Endothelial cell of umbilical vein (primary cell): ENCODE measurements around the gene HTR3C. TPM values are rescaled to one million over a fixed set of nuclear protein-coding genes. Genes with fewer than 3 reads are reported as not detected.

Experiments
- BruUV-seq: library from RNA; stranded (reverse); fragments of 400-500 nt; replicated peaks from 2 replicates; lab custom pipeline; 2021; lab: Mats Ljungman, UMichigan
- CTCF ChIA-PET: fragments of 300-600, 350-600 bp; sonication (Branson Sonifier 250); formaldehyde crosslinking; loops from one replicate; lab custom pipeline; 2021; ENCODE audit warnings: antibody characterized with exemption, inconsistent platforms; lab: Charles Lee
- POLR2A ChIA-PET: fragments of 300-600, 350-600 bp; sonication (Branson Sonifier 250); formaldehyde crosslinking; loops from one replicate; lab custom pipeline; 2021; ENCODE audit warnings: antibody characterized with exemption, inconsistent platforms; lab: Charles Lee
- DNase-seq: peaks from one replicate; pipeline ENCODE4 v3.0.0-alpha.2; 2011; ENCODE audit warnings: low read depth, low spot score
- FAIRE-seq: peaks from 2 replicates; lab custom pipeline; 2011; peaks lifted over from hg19 to GRCh38; lab: Jason Lieb, UNC
- H2AFZ ChIP-seq: 2 replicates; pipeline ENCODE4 v1.6.0; 2012; ENCODE audit warnings: low read depth, low read length, control low read depth, inconsistent platforms
- H3K27ac ChIP-seq: 2 replicates; pipeline ENCODE4 v1.5.1; 2011; ENCODE audit warnings: low read depth, mild to moderate bottlenecking, control low read depth, low read length, moderate library complexity; ENCODE audit not compliant: insufficient read depth
- H3K27me3 ChIP-seq, 2 experiments: 2 replicates each; pipeline versions ENCODE4 v1.6.0 to v1.6.1; 2011; ENCODE audit warnings: low read length in 2 of 2, mixed read lengths in 1 of 2; ENCODE audit not compliant: control insufficient read depth in 2 of 2, insufficient read depth in 2 of 2
- H3K36me3 ChIP-seq, 2 experiments: 2 replicates in 1 of 2; 3 replicates in 1 of 2; pipeline ENCODE4 v1.5.1; 2011; ENCODE audit warnings: low read length in 2 of 2, mild to moderate bottlenecking in 1 of 2, moderate library complexity in 1 of 2; ENCODE audit not compliant: control insufficient read depth in 2 of 2, insufficient read depth in 2 of 2; ENCODE audit errors: extremely low read depth in 1 of 2
- H3K4me1 ChIP-seq: 3 replicates; pipeline ENCODE4 v1.5.1; 2011; ENCODE audit warnings: mild to moderate bottlenecking, low read length; ENCODE audit not compliant: control insufficient read depth, insufficient read depth; ENCODE audit errors: extremely low read depth
- H3K4me2 ChIP-seq: 2 replicates; pipeline ENCODE4 v1.6.1; 2011; ENCODE audit warnings: low read length, control low read depth, mixed read lengths; ENCODE audit not compliant: insufficient read depth
- H3K4me3 ChIP-seq, 3 experiments: fragments of 200-600 bp in 1 of 3; sonication (generic), shearing (Covaris generic) in 1 of 3; replicated peaks in 1 of 3; 2 replicates each; pipeline ENCODE4 v1.5.1; 2011 to 2016; ENCODE audit warnings: control low read depth in 3 of 3, low read length in 3 of 3, mild to moderate bottlenecking in 2 of 3, inconsistent platforms in 1 of 3, low read depth in 1 of 3, moderate library complexity in 1 of 3; ENCODE audit not compliant: insufficient read depth in 1 of 3
- H3K79me2 ChIP-seq: 2 replicates; pipeline ENCODE4 v1.6.0; 2012; ENCODE audit warnings: low read length, inconsistent platforms; ENCODE audit not compliant: control insufficient read depth, insufficient read depth
- H3K9ac ChIP-seq: replicated peaks from 2 replicates; pipeline ENCODE3; 2011; ENCODE audit warnings: low read length, control low read depth; ENCODE audit not compliant: insufficient read depth; ENCODE audit errors: extremely low read depth
- H3K9me1 ChIP-seq: replicated peaks from 3 replicates; pipeline ENCODE4 v1.6.0; 2011; ENCODE audit warnings: mild to moderate bottlenecking, low read length; ENCODE audit not compliant: control insufficient read depth, insufficient read depth; ENCODE audit errors: extremely low read depth
- H3K9me3 ChIP-seq: replicated peaks from 2 replicates; pipeline ENCODE4 v1.5.1; 2012; ENCODE audit warnings: low read length, inconsistent platforms; ENCODE audit not compliant: control insufficient read depth, insufficient read depth
- H4K20me1 ChIP-seq: replicated peaks from 2 replicates; pipeline ENCODE3; 2011; ENCODE audit warnings: mild to moderate bottlenecking, low read length; ENCODE audit not compliant: control insufficient read depth, insufficient read depth; ENCODE audit errors: extremely low read depth
- EZH2 ChIP-seq: IDR thresholded peaks from 2 replicates; pipeline ENCODE4 v1.6.1; 2012; ENCODE audit warnings: borderline replicate concordance, low read depth, mild to moderate bottlenecking, moderate library complexity, low read length, inconsistent platforms; ENCODE audit not compliant: severe bottlenecking
- GATA2 ChIP-seq: IDR thresholded peaks from 2 replicates; pipeline ENCODE4 v1.7.0; 2011; ENCODE audit warnings: low read depth, mild to moderate bottlenecking, moderate library complexity, mixed read lengths, low read length; ENCODE audit not compliant: insufficient read length, insufficient read depth
- JUN ChIP-seq: IDR thresholded peaks from 2 replicates; pipeline ENCODE4 v1.6.1; 2011; ENCODE audit warnings: borderline replicate concordance, low read depth; ENCODE audit not compliant: insufficient read length, insufficient read depth
- MAX ChIP-seq: IDR thresholded peaks from 2 replicates; pipeline ENCODE4 v1.6.1; 2011; ENCODE audit not compliant: insufficient read depth, insufficient read length
- POLR2AphosphoS5 ChIP-seq: IDR thresholded peaks from 2 replicates; pipeline ENCODE4 v1.6.1; 2012; ENCODE audit warnings: low read depth, mild to moderate bottlenecking, control low read depth, low read length, moderate library complexity; ENCODE audit not compliant: insufficient read depth
- dilution Hi-C: fragments of 300-500 bp; cut with MboI; formaldehyde crosslinking; loops from one replicate; pipeline ENCODE4 v1.15.0; 2019; ENCODE audit warnings: low sequenced_read_pairs; ENCODE audit not compliant: extremely low pct_ligation_motif_present
- intact Hi-C: fragments of 100-400 bp; cut with micrococcal nuclease; formaldehyde crosslinking; loops from one replicate; pipeline ENCODE4 v1.10.0; 2022
- polyA plus RNA-seq, 4 experiments: library from polyadenylated mRNA; depleted of rRNA in 3 of 4; stranded (reverse) in 3 of 4; unstranded in 1 of 4; fragments of >200 nt; gene quantifications; 2 replicates each; pipeline versions ENCODE4 v1.2.1 to v1.2.3, GENCODE V29; 2011 to 2012; ENCODE audit warnings: missing spikeins in 1 of 4
- small RNA-seq: library from RNA; depleted of rRNA; stranded (forward); fragments of <200 nt; gene quantifications from one replicate; pipeline ENCODE3, GENCODE V24; 2012; ENCODE audit warnings: low replicate concordance, low read depth; ENCODE audit not compliant: insufficient read depth, insufficient read length
- total RNA-seq: library from RNA; stranded (reverse); gene quantifications from 2 replicates; pipeline ENCODE4 v1.2.3, GENCODE V29; 2021

HTR3C gene
- total and polyA plus RNA-seq, 2 donors (not counting 3 experiments of a cell fraction or from before 2014, with no cell fraction given) = not detected

- no peaks in the 10 kb centered on the region for H3K9me1 ChIP-seq
- H3K9me3 ChIP-seq = no peaks in the 10 kb centered on the region
- TF ChIP-seq MAX (no peak), JUN (no peak), EZH2 (no peak), GATA2 (no peak), POLR2AphosphoS5 (no peak)
- no peaks in the 10 kb centered on the region for H3K79me2 ChIP-seq
- no peak overlapping the region for H3K27ac ChIP-seq
- no peak overlapping the region for H3K4me3 ChIP-seq
- H3K36me3 ChIP-seq = no peaks in the 10 kb centered on the region
- DNase-seq (no peak), FAIRE-seq (no peak)
- no TSS peak for BruUV-seq
- H3K4me2 ChIP-seq = no peak overlapping the region
- no peaks in the 10 kb centered on the region for H3K4me1 ChIP-seq
- H3K27me3 ChIP-seq = peaks cover 0 to 3% of the 10 kb centered on the region in 2 experiments
- intact Hi-C loops = no loop called here
- ChIA-PET CTCF (interaction anchor here (1.5 kb wide), 1 partner anchor 12 kb away, joined by 4 read pairs; no protein-coding TSS in a partner anchor), POLR2A (no interaction called here)
- H4K20me1 ChIP-seq = no peaks in the 10 kb centered on the region
- dilution Hi-C loops = no loop called here
- H2AFZ ChIP-seq = no peak overlapping the region
- H3K9ac ChIP-seq = no peak overlapping the region
Measured at GRCh38 chr3:184099806-184100686, 47.2 kb downstream of the HTR3C start.

Small RNA genes within 50 kb of the gene (small RNA-seq; reads per million reads assigned to genes)
- gene RF00019 = not detected

Other genes with a start within 250 kb of the HTR3C start
- gene MAP6D1, start 227.5 kb upstream of the HTR3C start, total RNA-seq = 3.2 and 3.5 TPM in 2 replicates
- gene MAP6D1, start 227.5 kb upstream of the HTR3C start, polyA plus RNA-seq = 2.4 and 2.9 TPM in 2 replicates
- gene PARL, start 168.2 kb upstream of the HTR3C start, total RNA-seq = 48.1 and 54.1 TPM in 2 replicates
- 33.7 and 38.8 TPM in 2 replicates for gene PARL, start 168.2 kb upstream of the HTR3C start, polyA plus RNA-seq
- 24.6 and 25.4 TPM in 2 replicates for gene ABCC5, start 35.2 kb upstream of the HTR3C start, total RNA-seq
- gene ABCC5, start 35.2 kb upstream of the HTR3C start, polyA plus RNA-seq = 18.9 and 22.5 TPM in 2 replicates
- not detected in 2 replicates for gene HTR3D, start 21.3 kb upstream of the HTR3C start, total RNA-seq
- not detected in 2 replicates for gene HTR3D, start 21.3 kb upstream of the HTR3C start, polyA plus RNA-seq
- not detected in 2 replicates for gene HTR3E, start 44.0 kb downstream of the HTR3C start, total RNA-seq
- not detected in 2 replicates for gene HTR3E, start 44.0 kb downstream of the HTR3C start, polyA plus RNA-seq
- gene EIF2B5, start 82.3 kb downstream of the HTR3C start, total RNA-seq = 38.8 and 44.7 TPM in 2 replicates
- gene EIF2B5, start 82.3 kb downstream of the HTR3C start, polyA plus RNA-seq = 35.5 and 42.7 TPM in 2 replicates
- 59.0 and 61.3 TPM in 2 replicates for gene DVL3, start 102.3 kb downstream of the HTR3C start, total RNA-seq
- gene DVL3, start 102.3 kb downstream of the HTR3C start, polyA plus RNA-seq = 41.2 and 43.8 TPM in 2 replicates
- gene AP2M1, start 121.8 kb downstream of the HTR3C start, total RNA-seq = 400 and 431 TPM in 2 replicates
- gene AP2M1, start 121.8 kb downstream of the HTR3C start, polyA plus RNA-seq = 602 and 603 TPM in 2 replicates
- gene ABCF3, start 133.2 kb downstream of the HTR3C start, total RNA-seq = 65.6 and 68.8 TPM in 2 replicates
- 73.4 and 93.9 TPM in 2 replicates for gene ABCF3, start 133.2 kb downstream of the HTR3C start, polyA plus RNA-seq
- gene VWA5B2, start 176.5 kb downstream of the HTR3C start, total RNA-seq = not detected in 2 replicates
- 0.03 TPM in 1 of 2 replicates, not detected in the other for gene VWA5B2, start 176.5 kb downstream of the HTR3C start, polyA plus RNA-seq
- 37.7 and 42.9 TPM in 2 replicates for gene ALG3, start 195.9 kb downstream of the HTR3C start, total RNA-seq
- gene ALG3, start 195.9 kb downstream of the HTR3C start, polyA plus RNA-seq = 99.9 and 102 TPM in 2 replicates
- gene EEF1AKMT4, start 196.6 kb downstream of the HTR3C start, total RNA-seq = 3.3 and 3.4 TPM in 2 replicates
- gene EEF1AKMT4, start 196.6 kb downstream of the HTR3C start, polyA plus RNA-seq = 8.0 and 9.8 TPM in 2 replicates
- gene CAMK2N2, start 208.5 kb downstream of the HTR3C start, total RNA-seq = not detected in 2 replicates
- 0.11 TPM in 1 of 2 replicates, not detected in the other for gene CAMK2N2, start 208.5 kb downstream of the HTR3C start, polyA plus RNA-seq
- gene ECE2, start 223.0 kb downstream of the HTR3C start, total RNA-seq = not detected in 2 replicates
- not detected in 2 replicates for gene ECE2, start 223.0 kb downstream of the HTR3C start, polyA plus RNA-seq
- 400 and 435 TPM in 2 replicates for gene PSMD2, start 246.2 kb downstream of the HTR3C start, total RNA-seq
- 358 and 414 TPM in 2 replicates for gene PSMD2, start 246.2 kb downstream of the HTR3C start, polyA plus RNA-seq